ENCODE data around the gene MBOAT2.

MBOAT2 gene

DNA sequence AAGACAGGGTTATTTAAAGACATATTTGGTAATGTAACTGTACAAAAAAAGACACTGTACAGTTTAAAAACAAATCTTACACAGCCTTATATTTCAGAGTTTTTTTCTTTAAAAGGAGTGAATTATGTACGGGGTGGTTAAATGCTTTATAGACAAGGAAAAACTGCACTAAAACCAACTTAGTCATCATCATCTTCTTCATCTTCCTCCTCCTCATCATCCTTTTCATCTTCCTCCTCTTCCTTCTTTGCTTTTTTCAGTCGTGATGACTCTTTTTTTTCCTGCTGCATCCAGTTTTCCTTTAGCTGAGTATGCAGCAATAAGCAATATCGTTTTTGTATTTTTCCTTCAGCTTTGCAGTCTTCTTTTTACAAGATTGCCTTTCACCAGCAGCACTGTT lies 14.6 kb upstream of the MBOAT2 start:
- DNase-seq (ENCODE audit: extremely low read depth in 1 of 2, low read depth in 1 of 2) = no peak

DNA sequence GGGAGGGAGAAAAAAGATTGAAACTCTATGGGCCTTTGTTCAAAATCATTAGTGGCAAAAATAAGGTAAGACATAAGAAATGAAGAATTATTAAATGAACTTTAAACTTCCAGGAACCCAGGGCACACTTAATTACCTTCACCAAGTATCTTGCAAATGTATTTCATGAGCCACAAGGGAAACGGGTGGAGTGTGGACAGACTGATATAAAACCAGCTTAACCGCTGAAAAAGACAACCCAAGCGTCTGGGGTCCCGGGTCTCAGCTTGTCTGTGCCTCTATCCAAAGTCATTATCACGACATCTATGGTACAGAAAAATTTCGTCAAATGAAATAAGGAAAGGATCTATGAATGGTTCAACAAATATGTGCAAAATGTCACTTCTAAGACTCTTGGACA lies 13.9 kb upstream of the MBOAT2 start:
- no peak for DNase-seq (ENCODE audit: extremely low read depth in 1 of 2, low read depth in 1 of 2)

DNA sequence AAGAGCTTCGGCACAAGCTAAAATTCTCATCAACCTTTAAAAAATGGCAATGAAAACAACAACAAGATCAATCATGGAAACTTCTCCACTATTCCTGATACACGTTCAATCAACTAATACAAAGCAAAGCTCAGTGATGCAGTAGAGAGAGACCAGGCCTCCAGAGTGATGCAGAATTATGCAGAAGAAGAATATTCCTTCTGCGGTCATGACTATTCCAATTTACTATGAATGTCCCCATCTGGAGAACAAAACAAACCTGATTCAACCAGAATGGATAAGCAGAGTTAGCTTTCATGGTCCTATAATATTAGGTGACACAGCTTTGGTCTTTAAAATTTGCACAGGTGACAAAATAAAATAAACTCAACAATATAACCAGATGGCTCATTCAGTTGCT lies 12.5 kb upstream of the MBOAT2 start:
- DNase-seq (ENCODE audit: extremely low read depth in 1 of 2, low read depth in 1 of 2) = no peak

- no peak for DNase-seq (ENCODE audit: extremely low read depth in 1 of 2, low read depth in 1 of 2)
Observed at GRCh38 chr2:9013403-9013802, 9.9 kb upstream of the MBOAT2 start.

DNA sequence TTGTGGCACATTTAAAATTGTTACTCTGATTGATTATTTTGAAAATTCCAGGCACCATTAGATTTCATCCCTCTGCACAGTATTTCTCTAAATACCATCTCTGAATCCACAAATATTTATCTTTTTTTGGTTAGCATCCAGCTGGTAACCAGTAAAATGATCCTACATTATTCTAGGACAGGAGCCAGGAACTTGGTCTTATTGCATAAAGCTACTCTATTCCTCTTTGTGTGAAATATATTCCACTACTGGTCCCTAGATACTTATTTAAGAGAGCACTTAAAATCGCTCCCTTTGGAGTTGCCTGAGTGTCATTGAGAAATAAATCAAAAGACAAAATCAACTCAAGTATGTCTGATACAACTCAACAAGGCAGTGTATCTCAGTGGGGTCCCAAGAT lies 7.4 kb upstream of the MBOAT2 start:
- DNase-seq (ENCODE audit: extremely low read depth in 1 of 2, low read depth in 1 of 2) = no peak

DNA sequence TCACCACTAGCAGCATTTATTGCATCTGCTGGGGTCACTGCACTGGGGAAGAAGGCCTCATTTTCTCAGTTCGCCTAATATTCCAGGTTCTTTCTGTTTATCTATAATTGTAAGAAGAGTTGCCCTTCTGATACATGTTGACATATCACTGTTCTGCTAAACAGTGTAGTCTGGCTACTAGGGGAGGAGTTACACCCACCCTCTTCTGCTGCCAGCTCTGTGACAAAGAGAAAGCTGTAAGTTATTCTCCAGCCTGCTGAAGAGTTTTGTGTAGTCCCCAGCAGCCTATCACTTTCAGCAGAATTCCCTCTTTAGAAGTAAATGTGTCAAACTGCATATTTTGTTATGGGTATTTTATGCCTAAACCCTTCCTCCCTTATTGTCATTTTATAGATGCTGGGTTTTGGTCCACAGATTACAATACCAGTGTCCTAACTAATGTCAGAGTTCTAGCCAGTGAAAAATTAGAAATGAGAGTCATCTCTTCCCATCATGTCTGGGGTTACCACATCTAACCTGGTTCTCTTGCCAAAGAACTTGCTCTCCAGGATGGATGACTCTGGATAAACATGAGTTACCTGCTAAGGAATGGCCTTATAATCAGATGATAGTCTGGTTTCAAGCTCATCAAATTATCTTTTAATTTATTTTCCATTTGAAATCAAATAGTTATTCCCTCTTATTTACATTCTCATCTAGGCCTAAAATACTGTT lies 5.6 kb upstream of the MBOAT2 start:
- DNase-seq (ENCODE audit: extremely low read depth in 1 of 2, low read depth in 1 of 2) = no peak

GRCh38 chr2:9006368-9006767 lies 2.9 kb upstream of the MBOAT2 start:
- no peak for DNase-seq (ENCODE audit: extremely low read depth in 1 of 2, low read depth in 1 of 2)

DNA sequence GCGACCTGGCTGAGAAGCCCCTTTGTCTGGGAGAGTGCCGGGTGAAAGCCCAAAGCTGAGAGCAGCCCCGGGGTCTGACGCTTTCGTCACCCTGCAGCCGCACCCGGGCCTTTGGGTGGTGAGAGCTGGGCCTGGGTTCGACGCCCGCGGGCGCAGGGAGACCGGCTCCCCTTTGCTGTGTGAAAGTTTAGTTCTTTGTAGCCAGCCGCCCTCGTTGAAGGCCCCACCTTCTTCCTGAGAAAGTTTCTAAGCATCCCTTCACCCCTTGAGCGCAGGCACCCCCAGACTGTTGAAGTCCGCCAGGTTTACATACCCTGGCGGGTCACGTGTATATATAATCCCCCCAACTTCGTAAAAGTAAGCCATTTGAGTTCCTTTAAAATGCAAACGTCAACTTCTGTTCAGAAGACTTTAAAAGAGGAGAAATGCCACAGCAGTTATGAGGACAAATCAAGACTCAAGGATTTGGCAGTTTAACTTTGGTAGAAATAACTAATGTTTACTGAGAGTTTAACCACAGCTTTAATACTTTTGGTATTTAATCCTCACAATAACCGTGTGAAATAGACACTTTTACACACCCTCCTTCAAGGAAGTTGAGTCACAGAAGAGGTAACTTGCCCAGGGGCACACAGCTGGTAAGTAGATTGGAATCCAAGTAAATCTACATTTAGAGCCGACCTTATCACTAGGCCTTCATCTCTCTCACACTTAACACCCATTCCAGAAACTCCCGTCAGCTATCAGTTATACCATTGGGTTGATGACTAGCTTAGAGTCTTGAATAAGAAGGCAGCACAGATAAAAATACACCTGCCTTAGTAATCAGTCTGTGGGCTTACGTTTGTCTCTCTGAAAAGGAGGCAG lies 1.1 kb upstream of the MBOAT2 start:
- no peak for DNase-seq (ENCODE audit: extremely low read depth in 1 of 2, low read depth in 1 of 2)

DNA sequence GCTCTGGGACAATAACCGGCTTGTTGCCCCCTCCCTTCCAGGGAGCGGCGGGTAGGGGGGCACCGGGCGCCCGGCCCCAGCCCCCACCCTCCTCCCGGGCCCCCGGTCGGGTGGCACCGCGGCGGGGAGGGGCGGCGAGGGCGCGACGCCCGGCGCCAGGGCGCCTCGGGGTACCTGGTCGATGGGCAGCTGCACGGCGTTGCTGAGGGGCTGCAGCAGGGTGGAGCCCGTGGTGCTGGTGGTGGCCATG lies 193 bp downstream of the MBOAT2 start:
- no peak for DNase-seq (ENCODE audit: extremely low read depth in 1 of 2, low read depth in 1 of 2)

DNA sequence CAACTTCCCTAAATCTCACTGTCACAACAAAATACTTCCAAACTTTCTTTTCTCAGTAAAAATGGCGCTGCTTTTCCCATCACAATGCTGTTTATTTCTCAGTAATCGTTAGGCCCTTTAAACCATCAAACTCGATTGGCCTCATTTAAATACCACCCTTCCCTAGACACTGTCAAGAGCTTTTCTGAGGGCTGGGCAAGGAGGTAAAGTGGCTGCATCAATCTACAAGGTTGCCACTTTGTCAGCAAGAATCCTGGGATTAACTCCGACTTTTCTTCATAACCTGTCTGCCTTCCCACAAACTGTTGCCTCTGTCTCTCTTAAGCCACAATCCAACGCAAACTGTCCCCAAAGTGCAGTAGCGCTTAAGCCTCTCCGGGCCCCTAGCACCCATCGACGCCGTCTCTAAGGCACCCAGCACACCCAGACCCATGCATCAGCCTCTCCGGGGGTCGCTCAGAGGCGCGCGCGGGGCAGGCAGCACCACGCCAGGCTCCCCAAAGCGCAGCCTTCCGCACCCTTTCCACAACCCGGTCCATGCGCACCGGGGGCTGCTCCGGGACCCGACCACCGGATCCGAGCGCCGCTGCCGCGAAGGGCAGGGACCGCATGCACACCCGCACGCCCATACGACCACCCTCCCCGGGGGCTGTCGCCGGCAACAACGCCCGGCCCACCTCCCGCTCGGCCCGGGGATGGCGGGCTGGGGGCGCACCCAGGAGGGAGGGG lies 683 bp downstream of the MBOAT2 start:
- DNase-seq (ENCODE audit: extremely low read depth in 1 of 2, low read depth in 1 of 2) = no peak

GRCh38 chr2:9002313-9002636 lies 1.2 kb downstream of the MBOAT2 start:
- DNase-seq (ENCODE audit: extremely low read depth in 1 of 2, low read depth in 1 of 2) = no peak

DNA sequence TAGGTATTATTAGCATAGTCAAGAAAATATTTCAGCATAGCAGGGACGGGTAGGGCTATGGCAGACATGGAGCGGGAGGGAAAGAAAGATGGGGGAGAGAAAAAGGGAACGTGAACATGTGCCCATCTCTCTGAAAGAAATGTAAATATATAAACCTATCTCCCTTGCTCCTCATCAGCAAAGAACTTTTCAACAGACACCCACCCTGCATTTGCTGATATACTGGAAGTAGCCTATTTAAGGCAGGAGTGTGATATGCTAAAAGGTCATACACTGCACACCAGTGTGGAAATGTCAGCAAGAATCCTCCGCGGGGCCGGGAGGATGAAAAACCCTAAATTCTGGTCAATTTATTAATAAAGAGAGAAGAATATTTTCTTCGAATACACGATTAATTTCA lies 1.7 kb downstream of the MBOAT2 start:
- no peak for DNase-seq (ENCODE audit: extremely low read depth in 1 of 2, low read depth in 1 of 2)

DNA sequence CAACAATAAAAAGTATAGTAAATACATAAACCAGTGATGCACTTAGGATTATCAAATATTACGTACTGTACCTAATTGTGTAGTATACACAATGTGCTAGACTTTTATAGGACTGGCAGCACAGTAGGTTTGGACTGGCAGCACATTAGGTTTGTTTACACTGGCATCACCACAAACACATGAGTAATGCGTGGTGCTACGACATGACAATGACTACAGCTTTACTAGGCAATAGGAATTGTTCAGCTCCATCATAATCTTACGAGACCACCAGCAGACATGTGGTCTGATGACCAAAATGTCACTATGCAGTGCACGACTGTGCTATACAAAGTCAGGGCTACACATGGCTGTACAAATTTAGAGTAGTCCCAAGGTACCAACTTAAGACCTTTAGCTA lies 2.3 kb downstream of the MBOAT2 start:
- DNase-seq (ENCODE audit: extremely low read depth in 1 of 2, low read depth in 1 of 2) = no peak

DNA sequence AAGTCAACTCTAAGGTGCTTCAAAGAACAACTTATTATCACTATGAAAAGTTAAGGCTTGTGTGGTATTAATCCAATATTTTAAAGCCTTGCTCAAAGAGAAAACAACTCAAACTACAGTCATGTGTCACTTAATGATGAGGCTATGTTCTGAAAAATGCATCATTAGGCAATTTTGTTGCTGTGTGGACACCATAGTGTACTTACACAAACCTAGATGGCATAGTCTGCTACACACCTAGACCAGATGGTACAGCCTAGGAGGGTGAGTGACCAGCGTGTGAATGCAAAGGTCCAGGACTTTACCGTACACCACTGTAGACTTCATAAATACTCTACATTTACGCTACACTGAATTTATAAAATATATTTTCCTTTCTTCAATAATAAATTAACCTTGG lies 3.0 kb downstream of the MBOAT2 start:
- DNase-seq (ENCODE audit: extremely low read depth in 1 of 2, low read depth in 1 of 2) = no peak

DNA sequence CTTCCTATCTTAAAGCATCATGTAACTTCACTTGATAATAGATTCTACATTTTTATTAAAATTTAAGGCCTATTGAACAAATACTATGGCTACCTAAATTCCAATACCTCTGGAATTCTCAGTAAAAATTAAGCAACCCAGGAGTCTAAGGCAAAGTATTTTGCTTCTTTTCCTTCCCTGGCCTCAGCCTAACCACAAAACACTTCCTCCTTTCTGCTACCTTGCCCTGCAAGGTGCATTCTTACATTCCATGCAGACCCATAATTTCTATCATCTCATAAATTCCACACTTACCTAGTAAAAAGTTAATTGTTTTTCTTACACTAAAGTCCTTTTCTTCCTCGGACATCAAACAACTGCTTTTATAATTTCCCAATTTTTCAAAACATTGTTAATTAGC lies 3.7 kb downstream of the MBOAT2 start:
- no peak for DNase-seq (ENCODE audit: extremely low read depth in 1 of 2, low read depth in 1 of 2)

GRCh38 chr2:8999102-8999446 lies 4.4 kb downstream of the MBOAT2 start:
- DNase-seq (ENCODE audit: extremely low read depth in 1 of 2, low read depth in 1 of 2) = no peak

DNA sequence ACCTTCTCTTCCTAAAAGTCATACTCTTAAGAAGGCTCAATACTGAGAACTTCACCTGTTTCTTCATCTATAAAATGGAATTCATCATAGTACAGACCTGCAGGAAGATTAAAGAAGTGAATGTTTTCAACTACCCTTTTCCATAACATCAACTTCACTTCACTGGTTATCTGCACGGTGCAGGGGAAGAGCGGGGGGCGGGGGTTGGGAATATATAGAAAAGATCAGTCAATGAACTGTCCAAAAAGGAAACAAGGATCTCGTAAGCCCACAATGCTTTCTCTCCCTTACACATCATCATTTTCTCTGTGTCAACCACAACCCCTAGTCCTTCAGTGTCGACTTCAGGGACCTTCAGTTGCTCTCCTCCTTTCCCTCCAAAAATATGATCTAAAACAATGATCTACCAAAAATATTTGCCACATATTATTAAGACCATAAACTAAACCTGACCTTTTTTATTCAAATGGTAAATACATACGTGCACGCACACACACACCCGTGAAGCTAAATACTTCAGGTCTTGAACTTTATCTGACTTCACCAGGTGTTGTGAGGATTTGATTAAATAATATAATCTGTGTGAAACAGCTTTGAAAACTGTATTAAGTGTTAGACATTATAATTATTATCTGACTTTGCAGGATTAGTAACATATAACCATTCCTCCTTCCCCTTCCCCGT lies 4.9 kb downstream of the MBOAT2 start:
- DNase-seq (ENCODE audit: extremely low read depth in 1 of 2, low read depth in 1 of 2) = no peak

- DNase-seq (ENCODE audit: extremely low read depth in 1 of 2, low read depth in 1 of 2) = no peak
Observed at GRCh38 chr2:8997631-8998030, 5.9 kb downstream of the MBOAT2 start.

GRCh38 chr2:8997108-8997507 lies 6.4 kb downstream of the MBOAT2 start:
- DNase-seq (ENCODE audit: extremely low read depth in 1 of 2, low read depth in 1 of 2) = no peak

- no peak for DNase-seq (ENCODE audit: extremely low read depth in 1 of 2, low read depth in 1 of 2)
Observed at GRCh38 chr2:8996006-8996405, 7.5 kb downstream of the MBOAT2 start.

GRCh38 chr2:8994386-8994785 lies 9.1 kb downstream of the MBOAT2 start:
- no peak for DNase-seq (ENCODE audit: extremely low read depth in 1 of 2, low read depth in 1 of 2)

GRCh38 chr2:8993902-8994278 lies 9.6 kb downstream of the MBOAT2 start:
- no peak for DNase-seq (ENCODE audit: extremely low read depth in 1 of 2, low read depth in 1 of 2)

Data from stimulated activated CD8-positive, alpha-beta memory T cell treated with anti-CD3 and anti-CD28 coated beads, Interleukin-7, amount 100 ng/mL, for 48 hours (primary cell).